K562 (cell line): ENCODE measurements around the gene BCAP31. TPM values are rescaled to one million over a fixed set of nuclear protein-coding genes. Genes with fewer than 3 reads are reported as not detected.

Experiments
- ATAC-seq: fragments of 200-7000 bp; cut with Tn5 transposase; 3 replicates; pipeline ENCODE4 v1.9.1; 2020; ENCODE audit warnings: moderate library complexity
- BruUV-seq: library from RNA; stranded (reverse); fragments of 400-500 nt; replicated peaks from 2 replicates; lab custom pipeline; 2021; lab: Mats Ljungman, UMichigan
- CTCF ChIA-PET: fragments of 300-600 bp; formaldehyde crosslinking; extraction: SDS; loops from one replicate; lab custom pipeline; 2021; ENCODE audit warnings: low intra/inter-chr PET ratio; lab: Yijun Ruan, JAX
- POLR2A ChIA-PET: fragments of 300-600, 350-650 bp; sonication (Branson Sonifier 250); formaldehyde crosslinking; extraction: SDS; loops from one replicate; lab custom pipeline; 2021; ENCODE audit warnings: antibody characterized with exemption, inconsistent platforms; lab: Yijun Ruan, JAX
- DNase-seq, 4 experiments: peaks; one replicate each; pipeline versions ENCODE4 v3.0.0 to v3.0.0-alpha.2; 2011 to 2018; ENCODE audit warnings: low spot score in 3 of 4, mixed read lengths in 3 of 4; ENCODE audit errors: extremely low read depth in 1 of 4
- FAIRE-seq: peaks from 2 replicates; lab custom pipeline; 2011; peaks lifted over from hg19 to GRCh38; lab: Jason Lieb, UNC
- H2AFZ ChIP-seq: 2 replicates; pipeline ENCODE4 v1.6.0; 2011; ENCODE audit warnings: low read depth, low read length, control low read depth, inconsistent platforms
- H3K27ac ChIP-seq: fragments of 200-600 bp; 3 replicates; pipeline ENCODE4 v1.8.0; 2011; ENCODE audit warnings: low read depth, mild to moderate bottlenecking, control low read depth, inconsistent platforms, low read length, moderate library complexity, mixed read lengths; ENCODE audit errors: extremely low read depth
- H3K27me3 ChIP-seq, 2 experiments: fragments of 300-600 bp in 1 of 2; 2 replicates in 1 of 2; 3 replicates in 1 of 2; pipeline versions ENCODE4 v1.6.0 to v1.8.0; 2011; ENCODE audit warnings: inconsistent platforms in 2 of 2, low read length in 2 of 2, mild to moderate bottlenecking in 1 of 2, mixed read lengths in 1 of 2, moderate library complexity in 1 of 2; ENCODE audit not compliant: control insufficient read depth in 2 of 2, insufficient read depth in 2 of 2
- H3K36me3 ChIP-seq: fragments of 300-600 bp; 3 replicates; pipeline ENCODE4 v1.8.0; 2011; ENCODE audit warnings: mild to moderate bottlenecking, low read length, inconsistent platforms; ENCODE audit not compliant: control insufficient read depth, insufficient read depth
- H3K4me1 ChIP-seq, 2 experiments: fragments of 200-600 bp in 1 of 2; replicated peaks in 1 of 2; 2 replicates in 1 of 2; 3 replicates in 1 of 2; pipeline versions ENCODE4 v1.5.1 to v1.8.0; 2011; ENCODE audit warnings: inconsistent platforms in 2 of 2, low read length in 2 of 2, mild to moderate bottlenecking in 1 of 2, mixed read lengths in 1 of 2, moderate library complexity in 1 of 2; ENCODE audit not compliant: control insufficient read depth in 2 of 2, insufficient read depth in 2 of 2
- H3K4me2 ChIP-seq: 2 replicates; pipeline ENCODE4 v1.6.1; 2011; ENCODE audit warnings: low read length, control low read depth, inconsistent platforms, mixed read lengths; ENCODE audit not compliant: insufficient read depth
- H3K4me3 ChIP-seq: fragments of 200-600 bp; sonication (generic), shearing (Covaris generic); 2 replicates; pipeline ENCODE4 v1.5.1; 2016; ENCODE audit warnings: control low read depth, inconsistent platforms
- H3K79me2 ChIP-seq: fragments of 200-600 bp; 3 replicates; pipeline ENCODE4 v1.8.0; 2011; ENCODE audit warnings: low read length, inconsistent platforms; ENCODE audit not compliant: control insufficient read depth, insufficient read depth
- H3K9ac ChIP-seq, 2 experiments: 2 replicates each; pipeline versions ENCODE4 v1.6.0 to v1.6.1; 2011; ENCODE audit warnings: low read depth in 2 of 2, low read length in 2 of 2, control low read depth in 1 of 2, inconsistent platforms in 1 of 2, mild to moderate bottlenecking in 1 of 2, mixed read lengths in 1 of 2; ENCODE audit not compliant: insufficient read depth in 1 of 2
- H3K9me1 ChIP-seq: one replicate; pipeline ENCODE4 v1.6.0; 2011; ENCODE audit warnings: inconsistent platforms, mild to moderate bottlenecking, low read length, moderate library complexity; ENCODE audit not compliant: control insufficient read depth, insufficient read depth
- H3K9me3 ChIP-seq: replicated peaks from 2 replicates; pipeline ENCODE4 v1.5.1; 2011; ENCODE audit warnings: low read depth, low read length, inconsistent platforms; ENCODE audit not compliant: control insufficient read depth, insufficient read depth
- H4K20me1 ChIP-seq: replicated peaks from 2 replicates; pipeline ENCODE4 v1.6.1; 2011; ENCODE audit warnings: low read length, inconsistent platforms, mixed read lengths; ENCODE audit not compliant: control insufficient read depth, insufficient read depth
- FOXM1 ChIP-seq, 2 experiments: fragments of 450-650 bp in 1 of 2; sonication (generic) in 1 of 2; formaldehyde crosslinking in 1 of 2; IDR thresholded peaks; 2 replicates each; pipeline versions ENCODE4 v1.6.1 to v1.9.0; 2017 to 2022; ENCODE audit warnings: low read depth in 2 of 2, mild to moderate bottlenecking in 2 of 2, missing genetic modification reagents in 1 of 2, moderate library complexity in 1 of 2
- HNRNPL ChIP-seq: fragments of 200-400 bp; formaldehyde crosslinking; IDR thresholded peaks from 2 replicates; pipeline ENCODE4 v1.6.1; 2017; ENCODE audit warnings: low read depth, mild to moderate bottlenecking, low read length
- NFIC ChIP-seq: fragments of 450-650 bp; IDR thresholded peaks from 2 replicates; pipeline ENCODE4 v1.6.1; 2017; ENCODE audit warnings: mild to moderate bottlenecking, inconsistent platforms
- PHB2 ChIP-seq: fragments of 450-650 bp; IDR thresholded peaks from 2 replicates; pipeline ENCODE4 v1.6.1; 2017; ENCODE audit warnings: low read depth
- POLR2G ChIP-seq: fragments of 200-400 bp; formaldehyde crosslinking; IDR thresholded peaks from 2 replicates; pipeline ENCODE4 v1.6.1; 2017; ENCODE audit warnings: low read depth, mild to moderate bottlenecking, antibody characterized with exemption, low read length, moderate library complexity
- RBFOX2 ChIP-seq: fragments of 200-400 bp; formaldehyde crosslinking; IDR thresholded peaks from 2 replicates; pipeline ENCODE4 v1.6.1; 2017; ENCODE audit warnings: low read depth, mild to moderate bottlenecking, low read length, moderate library complexity
- THRAP3 ChIP-seq: fragments of 450-650 bp; IDR thresholded peaks from 2 replicates; pipeline ENCODE4 v1.6.1; 2016; ENCODE audit warnings: mild to moderate bottlenecking, inconsistent platforms, borderline replicate concordance
- XRCC5 ChIP-seq: fragments of 200-400 bp; formaldehyde crosslinking; IDR thresholded peaks from 2 replicates; pipeline ENCODE4 v1.6.1; 2017; ENCODE audit warnings: low read depth, mild to moderate bottlenecking, low read length
- WGBS: fragments of 100-300 bp; shearing (Covaris generic); methylation state at CpG from one replicate; pipeline ENCODE4 v1.1.6; 2016; ENCODE audit warnings: low coverage, mixed read lengths; ENCODE audit not compliant: insufficient coverage; ENCODE audit errors: missing lambda C conversion rate; 5-methylcytosine and 5-hydroxymethylcytosine counted together
- in situ Hi-C: fragments of 300-500 bp; cut with MboI; formaldehyde crosslinking; loops from 4 replicates; pipeline ENCODE4 v1.15.0; 2018; ENCODE audit warnings: inconsistent platforms, mixed read lengths
- intact Hi-C: fragments of 100-400 bp; cut with micrococcal nuclease; formaldehyde crosslinking; loops from 2 replicates; pipeline ENCODE4 v1.14.2; 2022
- polyA plus RNA-seq, 8 experiments: library from polyadenylated mRNA; depleted of rRNA in 4 of 8; stranded (reverse) in 5 of 8; unstranded in 3 of 8; fragments of >200 nt; fragmentation: Nextera tagmentation in 2 of 8; fragmentation: Illumina TruSeq in 1 of 8; extraction: Ambion mirVana in 2 of 8; extraction: Trizol in 1 of 8; gene quantifications; 2 replicates each; pipeline versions ENCODE4 v1.2.1 to v1.2.3, GENCODE V29; 2011 to 2014; ENCODE audit warnings: inconsistent platforms in 1 of 8, missing spikeins in 1 of 8
- total RNA-seq, 7 experiments: library from RNA; depleted of rRNA in 6 of 7; stranded (reverse); fragments of >200 nt in 6 of 7; fragmentation: Illumina TruSeq in 2 of 7; extraction: Trizol in 2 of 7; gene quantifications; 2 replicates each; pipeline versions ENCODE4 v1.2.1 to v1.2.3, GENCODE V29; 2011 to 2021; ENCODE audit warnings: low replicate concordance in 1 of 7
- TF ChIP-seq, protein P1 (sequence below): sonication (generic); formaldehyde crosslinking; IDR thresholded peaks from 2 replicates; pipeline ENCODE4 v1.8.1; 2023; ENCODE audit warnings: mild to moderate bottlenecking, missing genetic modification reagents
- TF ChIP-seq, protein P2 (sequence below): fragments of 200-800 bp; sonication (Bioruptor generic); IDR thresholded peaks from 2 replicates; pipeline ENCODE4 v1.6.1; 2017; ENCODE audit warnings: missing genetic modification characterization, missing compliant biosample characterization

BCAP31 gene
- total and polyA plus RNA-seq, 9 of the 15 experiments (the other 6 are each of a cell fraction or from before 2014, with no cell fraction given): 156 to 683 (median 188) TPM

DNA sequence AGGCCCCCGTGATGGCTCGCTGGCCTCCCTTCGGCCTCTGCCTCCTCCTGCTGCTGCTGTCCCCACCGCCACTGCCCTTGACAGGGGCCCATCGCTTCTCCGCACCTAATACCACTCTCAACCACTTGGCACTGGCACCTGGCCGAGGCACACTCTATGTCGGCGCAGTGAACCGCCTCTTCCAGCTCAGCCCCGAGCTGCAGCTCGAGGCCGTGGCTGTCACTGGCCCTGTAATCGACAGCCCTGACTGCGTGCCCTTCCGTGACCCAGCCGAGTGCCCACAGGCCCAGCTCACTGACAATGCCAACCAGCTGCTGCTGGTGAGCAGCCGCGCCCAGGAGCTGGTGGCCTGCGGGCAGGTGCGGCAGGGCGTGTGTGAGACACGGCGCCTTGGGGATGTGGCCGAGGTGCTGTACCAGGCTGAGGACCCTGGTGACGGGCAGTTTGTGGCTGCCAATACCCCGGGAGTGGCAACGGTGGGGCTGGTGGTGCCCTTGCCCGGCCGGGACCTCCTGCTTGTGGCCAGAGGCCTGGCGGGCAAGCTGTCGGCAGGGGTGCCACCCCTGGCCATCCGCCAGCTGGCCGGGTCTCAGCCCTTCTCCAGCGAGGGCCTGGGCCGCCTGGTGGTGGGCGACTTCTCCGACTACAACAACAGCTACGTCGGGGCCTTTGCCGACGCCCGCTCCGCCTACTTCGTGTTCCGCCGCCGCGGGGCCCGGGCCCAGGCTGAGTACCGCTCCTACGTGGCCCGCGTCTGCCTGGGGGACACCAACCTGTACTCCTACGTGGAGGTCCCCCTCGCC, 42.9 kb upstream of the BCAP31 start:
- Histone ChIP-seq H2AFZ (peak overlapping the region; percentile 86; the same call in 1 of the 2 replicates), H4K20me1 (no peaks in the 10 kb centered on the region), H3K4me2 (peak overlapping the region; percentile 87; the same call in 1 of the 2 replicates), H3K27ac (peak overlapping the region; percentile 99), H3K79me2 (peaks cover 14% of the 10 kb centered on the region), H3K27me3 (no peaks in the 10 kb centered on the region), H3K9ac (peak overlapping the region; percentile 92 to 96), H3K36me3 (no peaks in the 10 kb centered on the region), H3K4me3 (no peak overlapping the region), H3K4me1 (peaks cover 15 to 91% of the 10 kb centered on the region in 2 experiments), H3K9me1 (no peaks in the 10 kb centered on the region), H3K9me3 (no peaks in the 10 kb centered on the region)
- POLR2A ChIA-PET: no interaction called here
- intact Hi-C loops (loop anchor here (5.0 kb wide), 1 partner anchor 160 kb away; the partner anchor contains the start of gene ARHGAP4), in situ Hi-C loops (no loop called here)
- WGBS: 90% methylated on average over 9 of the region's 56 CpGs
- no TSS peak for BruUV-seq
- FAIRE-seq: no peak
- peak in 1 of 4 experiments; percentile 2 for DNase-seq
- no peak for TF ChIP-seq THRAP3
- no peak for TF ChIP-seq PHB2
- peak; percentile 49 for TF ChIP-seq HNRNPL
- TF ChIP-seq, protein P1, sequence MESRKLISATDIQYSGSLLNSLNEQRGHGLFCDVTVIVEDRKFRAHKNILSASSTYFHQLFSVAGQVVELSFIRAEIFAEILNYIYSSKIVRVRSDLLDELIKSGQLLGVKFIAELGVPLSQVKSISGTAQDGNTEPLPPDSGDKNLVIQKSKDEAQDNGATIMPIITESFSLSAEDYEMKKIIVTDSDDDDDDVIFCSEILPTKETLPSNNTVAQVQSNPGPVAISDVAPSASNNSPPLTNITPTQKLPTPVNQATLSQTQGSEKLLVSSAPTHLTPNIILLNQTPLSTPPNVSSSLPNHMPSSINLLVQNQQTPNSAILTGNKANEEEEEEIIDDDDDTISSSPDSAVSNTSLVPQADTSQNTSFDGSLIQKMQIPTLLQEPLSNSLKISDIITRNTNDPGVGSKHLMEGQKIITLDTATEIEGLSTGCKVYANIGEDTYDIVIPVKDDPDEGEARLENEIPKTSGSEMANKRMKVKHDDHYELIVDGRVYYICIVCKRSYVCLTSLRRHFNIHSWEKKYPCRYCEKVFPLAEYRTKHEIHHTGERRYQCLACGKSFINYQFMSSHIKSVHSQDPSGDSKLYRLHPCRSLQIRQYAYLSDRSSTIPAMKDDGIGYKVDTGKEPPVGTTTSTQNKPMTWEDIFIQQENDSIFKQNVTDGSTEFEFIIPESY (CRISPR knock-in tag): peak; percentile 52; the same call in 1 of the 2 replicates
- peak; percentile 37 for TF ChIP-seq POLR2G
- peak; percentile 20; the same call in 1 of the 2 replicates for TF ChIP-seq NFIC
- TF ChIP-seq, protein P2, sequence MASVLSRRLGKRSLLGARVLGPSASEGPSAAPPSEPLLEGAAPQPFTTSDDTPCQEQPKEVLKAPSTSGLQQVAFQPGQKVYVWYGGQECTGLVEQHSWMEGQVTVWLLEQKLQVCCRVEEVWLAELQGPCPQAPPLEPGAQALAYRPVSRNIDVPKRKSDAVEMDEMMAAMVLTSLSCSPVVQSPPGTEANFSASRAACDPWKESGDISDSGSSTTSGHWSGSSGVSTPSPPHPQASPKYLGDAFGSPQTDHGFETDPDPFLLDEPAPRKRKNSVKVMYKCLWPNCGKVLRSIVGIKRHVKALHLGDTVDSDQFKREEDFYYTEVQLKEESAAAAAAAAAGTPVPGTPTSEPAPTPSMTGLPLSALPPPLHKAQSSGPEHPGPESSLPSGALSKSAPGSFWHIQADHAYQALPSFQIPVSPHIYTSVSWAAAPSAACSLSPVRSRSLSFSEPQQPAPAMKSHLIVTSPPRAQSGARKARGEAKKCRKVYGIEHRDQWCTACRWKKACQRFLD: no peak
- 0 out of 2 replicates have a peak, but pooled peaks have one; percentile 0 for TF ChIP-seq XRCC5
- 0 out of 2 replicates have a peak, but pooled peaks have one; percentile 5 for TF ChIP-seq RBFOX2
- no peak for TF ChIP-seq FOXM1 (IDR thresholded peaks at IDR 0.05; ENCODE audit: low read depth)
- peak; percentile 63; the same call in 1 of the 2 replicates for TF ChIP-seq FOXM1 (CRISPR knock-in tag; IDR thresholded peaks at IDR 0.05; ENCODE audit: low read depth)
- no peak for ATAC-seq
- CTCF ChIA-PET: no interaction called here
